Posterior vena cava (tissue), 2 donors: ENCODE measurements around the gene C16orf89. TPM values are rescaled to one million over a fixed set of nuclear protein-coding genes. Genes with fewer than 3 reads are reported as not detected.
"Not testable (repeated sequence)": the region's sequence is repeated elsewhere in the genome, so short reads cannot be mapped to it uniquely, and the experiment has no call there.

Experiments
- DNase-seq: peaks from one replicate; pipeline ENCODE4 v3.0.0-alpha.2; 2020; ENCODE audit warnings: low spot score
- intact Hi-C, 2 donors: fragments of 100-400 bp; cut with DNase I; formaldehyde crosslinking; loops; one replicate each; pipeline versions ENCODE4 v1.14.1 to v1.14.2; 2022 to 2023
- long read RNA-seq, 2 donors: library from polyadenylated mRNA; unstranded; transcript quantifications; one replicate each; pipeline ENCODE4 v2.0.0, GENCODE V29; 2020 to 2021
- total RNA-seq, 2 donors: library from RNA; stranded (reverse); fragmentation: NEBNext Ultra II Directional; extraction: Animal tissue kit (Norgen Biotek cat#: 25700); gene quantifications; one replicate each; pipeline ENCODE4 v1.2.1, GENCODE V29; 2021
- donor health status: DM: yes; HTN: yes; CAD: no.
- donor health status: DM: yes; HTN: yes; CAD: no.

C16orf89 gene
- 10 to 100 TPM; 32.3 to 54.2 TPM for total RNA-seq
- long read RNA-seq, donor 1, transcript C16orf89-202 (8 exons, 1,444 nt): major isoform, 13 of 17 reads
- long read RNA-seq, donor 1, partial matches to known transcripts: 1 of 17 reads
- long read RNA-seq, donor 1, other reads (novel, unspliced or antisense): 3 of 17 reads
- long read RNA-seq, donor 2, transcript C16orf89-202 (8 exons, 1,444 nt): major isoform, 67 of 77 reads
- long read RNA-seq, donor 2, partial matches to known transcripts: 1 of 77 reads
- long read RNA-seq, donor 2, other reads (novel, unspliced or antisense): 9 of 77 reads

- intact Hi-C loops: loop anchor here in 1 of 2 donors (5.0 kb wide), 1 partner anchor 89 kb away; no protein-coding TSS in a partner anchor
- DNase-seq: peak; percentile 83
Observed at GRCh38 chr16:5065813-5066212, at the start of gene C16orf89. Gene C16orf89, minus strand, starts transcription at chr16:5065956. Its CDS starts 48 bp downstream, at chr16:5065908.

- intact Hi-C loops, DNase-seq: not testable (repeated sequence)
Observed at GRCh38 chr16:5110933-5111332, 45.2 kb upstream of the C16orf89 start.

- intact Hi-C loops: no loop called here
- DNase-seq: no peak
Observed at GRCh38 chr16:5108505-5109158, 42.9 kb upstream of the C16orf89 start.

- intact Hi-C loops: not testable (repeated sequence)
Observed at GRCh38 chr16:5105039-5105438, 39.3 kb upstream of the C16orf89 start.

GRCh38 chr16:5103296-5104032, 37.7 kb upstream of the C16orf89 start:
- intact Hi-C loops, DNase-seq: not testable (repeated sequence)

More at GRCh38 chr16:5105039-5105438, 39.3 kb upstream of the C16orf89 start:
- not testable (repeated sequence) for DNase-seq

GRCh38 chr16:5099174-5099573, 33.4 kb upstream of the C16orf89 start:
- DNase-seq, intact Hi-C loops: not testable (repeated sequence)

- intact Hi-C loops: not testable (repeated sequence)
- DNase-seq: peak; percentile 94
Observed at GRCh38 chr16:5098221-5099159, 32.7 kb upstream of the C16orf89 start.

- DNase-seq: peak; percentile 100
- intact Hi-C loops: not testable (repeated sequence)
Observed at GRCh38 chr16:5097470-5098220, 31.9 kb upstream of the C16orf89 start, which contains the start of gene EEF2KMT. Gene EEF2KMT, minus strand, starts transcription at chr16:5097795. Its CDS starts 56 bp downstream, at chr16:5097739.

GRCh38 chr16:5097061-5097469, 31.3 kb upstream of the C16orf89 start:
- DNase-seq, intact Hi-C loops: not testable (repeated sequence)

GRCh38 chr16:5096437-5097060, 30.8 kb upstream of the C16orf89 start:
- DNase-seq: peak; percentile 69
- intact Hi-C loops: not testable (repeated sequence)

GRCh38 chr16:5095145-5095830, 29.5 kb upstream of the C16orf89 start:
- peak; percentile 65 for DNase-seq
- intact Hi-C loops: not testable (repeated sequence)

GRCh38 chr16:5093746-5094145, 28.0 kb upstream of the C16orf89 start:
- intact Hi-C loops: not testable (repeated sequence)
- peak; percentile 56 for DNase-seq

GRCh38 chr16:5093081-5093480, 27.3 kb upstream of the C16orf89 start:
- intact Hi-C loops: not testable (repeated sequence)
- DNase-seq: peak; percentile 38

GRCh38 chr16:5090592-5090991, 24.8 kb upstream of the C16orf89 start:
- intact Hi-C loops, DNase-seq: not testable (repeated sequence)

GRCh38 chr16:5089911-5090555, 24.3 kb upstream of the C16orf89 start:
- intact Hi-C loops: not testable (repeated sequence)

GRCh38 chr16:5088936-5089335, 23.2 kb upstream of the C16orf89 start:
- intact Hi-C loops: not testable (repeated sequence)

More at GRCh38 chr16:5089911-5090555, 24.3 kb upstream of the C16orf89 start:
- DNase-seq: peak; percentile 22

More at GRCh38 chr16:5088936-5089335, 23.2 kb upstream of the C16orf89 start:
- peak; percentile 60 for DNase-seq
